NCI-H345 (cell line): ENCODE measurements around the gene PAPSS2.

Source experiments
- DNase-seq: peaks from one replicate; lab custom pipeline; 2025; lab: John Stamatoyannopoulos, UW

PAPSS2 gene

GRCh38 chr10:87671139-87671815, 11.6 kb downstream of the PAPSS2 start:
- DNase-seq, result no peak

DNA sequence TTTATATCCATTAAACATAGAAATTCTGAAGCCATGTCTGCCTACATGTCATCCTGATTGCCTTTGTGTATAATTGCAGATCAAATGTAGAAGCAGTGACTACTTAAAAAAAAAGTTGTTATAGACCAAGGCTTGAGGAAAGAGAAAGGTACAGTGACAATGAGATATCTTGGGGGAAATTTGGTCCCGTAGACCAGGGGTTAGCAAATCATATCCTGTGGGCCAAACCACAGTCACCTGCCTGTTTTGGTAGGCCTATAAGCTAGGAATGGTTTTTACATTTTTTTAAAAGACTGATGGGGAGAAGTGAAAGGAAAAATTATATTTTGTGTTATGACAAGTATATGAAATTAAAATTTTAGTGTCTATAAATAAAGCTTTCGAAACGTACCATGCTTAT, 12.9 kb downstream of the PAPSS2 start:
- DNase-seq, result no peak

DNA sequence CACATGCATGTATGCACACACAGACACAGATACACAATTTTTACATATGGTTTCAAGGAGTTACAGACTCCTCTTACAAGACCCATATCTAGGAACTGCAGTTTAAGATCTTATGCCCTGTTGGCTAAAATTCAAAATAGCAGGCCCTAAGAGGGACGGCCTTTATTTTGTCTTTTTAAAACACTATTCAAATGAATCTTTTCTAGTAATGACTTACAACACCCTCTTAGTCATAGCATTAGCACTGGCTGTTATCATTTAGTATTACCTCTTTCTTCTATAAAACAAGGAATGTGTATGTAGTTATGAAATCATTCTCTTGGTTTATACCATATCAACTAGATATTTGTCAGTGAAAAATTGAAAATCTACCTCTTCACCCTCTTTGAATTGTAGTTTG, 15.3 kb downstream of the PAPSS2 start:
- DNase-seq, result no peak

GRCh38 chr10:87675396-87676376, 16.0 kb downstream of the PAPSS2 start:
- DNase-seq, result no peak

- no peak for DNase-seq
Measured at GRCh38 chr10:87677595-87677994, 17.9 kb downstream of the PAPSS2 start.

GRCh38 chr10:87678302-87678701, 18.6 kb downstream of the PAPSS2 start:
- no peak for DNase-seq

DNA sequence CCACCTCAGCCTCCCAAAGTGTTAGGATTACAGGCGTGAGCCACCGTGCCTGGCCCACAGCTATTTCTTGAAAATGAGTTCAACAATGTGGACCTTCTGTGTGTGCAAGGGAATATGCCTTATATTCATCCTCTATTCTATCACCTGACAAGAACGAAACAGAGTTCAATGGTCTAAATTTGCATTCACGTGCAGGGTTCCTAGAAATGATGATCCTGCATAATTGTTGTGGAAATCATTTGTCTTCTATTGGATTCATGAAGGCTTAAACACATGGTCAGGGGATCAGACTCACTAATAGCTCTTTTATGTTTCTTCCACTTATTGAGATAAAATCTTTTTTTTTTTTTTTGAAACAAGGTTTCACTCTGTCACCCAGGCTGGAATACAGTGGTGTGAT, 23.7 kb downstream of the PAPSS2 start:
- no peak for DNase-seq

- peak; percentile 70 for DNase-seq
Measured at GRCh38 chr10:87684001-87684638, 24.4 kb downstream of the PAPSS2 start.

- DNase-seq, result no peak
Measured at GRCh38 chr10:87685832-87686574, 26.3 kb downstream of the PAPSS2 start.

- DNase-seq, result no peak
Measured at GRCh38 chr10:87691506-87692070, 31.9 kb downstream of the PAPSS2 start.

GRCh38 chr10:87692956-87693484, 33.3 kb downstream of the PAPSS2 start:
- DNase-seq, result no peak

DNA sequence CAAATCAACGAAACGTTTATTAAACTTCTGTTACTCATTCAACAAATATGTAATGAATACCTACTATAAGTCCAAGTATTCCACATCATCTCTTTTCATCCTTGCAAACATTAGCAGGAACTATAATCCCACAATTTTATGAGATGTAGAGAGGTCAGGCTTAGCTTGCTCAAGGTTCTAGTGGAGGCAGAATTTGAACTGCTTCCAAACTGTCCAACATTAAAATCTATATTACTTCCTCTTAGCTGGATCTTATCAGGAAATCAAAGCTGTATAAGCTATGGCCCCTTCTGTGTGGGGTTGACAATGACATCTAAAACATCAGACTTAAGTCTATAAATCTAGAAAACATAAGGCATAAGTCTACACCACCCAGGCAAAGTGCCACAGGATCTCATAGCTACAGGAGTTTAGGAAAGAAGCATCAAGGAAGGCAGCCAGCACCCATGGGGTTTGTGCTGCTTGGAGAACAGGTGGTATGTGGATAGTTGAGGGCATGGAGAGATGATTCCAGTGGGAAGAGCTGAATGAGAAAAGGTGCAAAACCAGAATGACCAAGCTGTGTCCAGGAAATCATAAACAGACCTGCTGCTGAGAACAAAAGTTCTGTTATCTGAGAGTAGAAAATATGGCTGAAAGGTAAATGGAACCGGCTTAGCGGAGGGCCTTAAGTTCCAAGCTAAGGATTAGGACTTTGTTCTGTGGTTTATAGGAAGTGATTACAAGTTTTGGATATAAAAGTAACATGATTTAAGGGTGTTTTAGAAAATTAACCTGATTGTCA, 34.5 kb downstream of the PAPSS2 start:
- no peak for DNase-seq

DNA sequence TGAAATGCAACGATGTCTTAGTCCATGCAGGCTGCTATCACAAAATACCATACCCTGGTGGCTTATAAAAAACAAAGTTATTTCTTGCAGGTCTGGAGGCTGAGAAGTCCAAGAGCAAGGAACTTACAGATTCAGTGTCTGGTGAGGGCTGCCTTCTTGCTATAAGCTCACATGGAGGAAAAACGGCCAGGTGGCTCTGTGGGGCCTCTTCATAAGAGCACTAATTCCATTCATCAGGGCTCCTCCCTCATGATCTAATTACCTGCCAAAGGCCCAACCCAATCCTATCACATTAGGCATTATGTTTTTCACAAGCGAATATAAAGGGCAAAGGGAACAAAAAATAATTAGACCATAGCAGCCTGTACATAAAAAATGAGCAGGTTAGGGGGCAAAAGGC, 35.4 kb downstream of the PAPSS2 start:
- no peak for DNase-seq

GRCh38 chr10:87696922-87697745, 37.5 kb downstream of the PAPSS2 start:
- DNase-seq, result no peak

- no peak for DNase-seq
Measured at GRCh38 chr10:87700031-87700796, 40.5 kb downstream of the PAPSS2 start.

- no peak for DNase-seq
Measured at GRCh38 chr10:87702260-87702972, 42.7 kb downstream of the PAPSS2 start.

- DNase-seq, result no peak
Measured at GRCh38 chr10:87702973-87703294, 43.3 kb downstream of the PAPSS2 start.

DNA sequence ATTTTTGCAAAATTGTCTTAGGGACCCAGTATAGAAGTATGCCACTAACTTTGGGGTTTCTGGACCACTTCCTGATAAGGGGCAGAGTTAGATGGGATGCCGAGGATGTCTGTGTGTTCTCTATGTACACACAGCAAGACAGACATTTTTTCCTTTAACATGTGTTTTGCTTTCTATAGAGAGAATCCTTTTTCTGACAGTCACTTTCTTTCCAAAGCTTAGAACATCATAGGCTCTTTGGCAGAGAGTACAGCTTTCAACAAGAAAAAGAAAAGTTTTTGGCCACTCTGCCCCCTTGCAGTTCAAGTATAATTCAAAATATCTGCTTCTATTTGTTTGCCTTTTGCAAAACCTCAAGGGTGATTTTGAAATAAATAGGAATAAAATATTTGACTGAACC, 44.1 kb downstream of the PAPSS2 start:
- DNase-seq, result no peak
